BLaER1 (cell line): ENCODE data around the gene UBN1.

Experiments used
- H3K27ac ChIP-seq: shearing (Covaris generic); formaldehyde crosslinking; 2 replicates; pipeline ENCODE4 v1.8.1; 2022
- H3K27me3 ChIP-seq: shearing (Covaris generic); formaldehyde crosslinking; 2 replicates; pipeline ENCODE4 v1.8.1; 2022
- H3K36me3 ChIP-seq: shearing (Covaris generic); formaldehyde crosslinking; 2 replicates; pipeline ENCODE4 v1.8.1; 2022
- H3K4me1 ChIP-seq: shearing (Covaris generic); formaldehyde crosslinking; 2 replicates; pipeline ENCODE4 v1.8.1; 2022
- H3K4me2 ChIP-seq: shearing (Covaris generic); formaldehyde crosslinking; 2 replicates; pipeline ENCODE4 v1.8.1; 2022
- H3K4me3 ChIP-seq: shearing (Covaris generic); formaldehyde crosslinking; 2 replicates; pipeline ENCODE4 v1.8.1; 2022
- H3K9ac ChIP-seq: shearing (Covaris generic); formaldehyde crosslinking; 2 replicates; pipeline ENCODE4 v1.8.1; 2022
- H3K9me3 ChIP-seq: shearing (Covaris generic); formaldehyde crosslinking; 2 replicates; pipeline ENCODE4 v1.8.1; 2022
- H4K20me1 ChIP-seq: shearing (Covaris generic); formaldehyde crosslinking; 2 replicates; pipeline ENCODE4 v1.8.1; 2022
- Cebpa-rat ChIP-seq: shearing (Covaris generic); IDR thresholded peaks from 2 replicates; pipeline ENCODE4 v1.8.1; 2022

UBN1 gene

GRCh38 chr16:4900036-4900435, 52.8 kb downstream of the UBN1 start:
- H3K4me1 ChIP-seq: peaks cover 7% of the 10 kb centered on the region

DNA sequence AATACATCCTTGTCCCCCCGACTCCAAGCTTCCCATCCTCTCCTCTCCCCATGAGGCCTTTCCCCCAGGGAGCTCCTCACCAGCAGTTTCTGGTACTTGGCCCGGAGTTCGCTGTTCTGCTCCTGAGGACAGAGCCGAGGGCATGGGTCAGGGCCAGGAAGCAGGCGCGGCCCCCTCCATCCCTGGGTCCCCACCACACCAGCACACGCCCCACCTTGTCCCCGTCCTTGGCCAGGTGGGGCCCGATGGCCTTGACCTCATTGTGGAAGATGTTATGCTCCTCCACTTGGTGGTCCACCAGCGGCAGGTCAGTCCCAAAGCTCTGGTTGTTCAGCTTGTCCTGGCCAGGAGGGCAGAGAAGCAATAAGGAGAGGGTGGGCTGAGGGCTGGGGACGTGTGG, 53.5 kb downstream of the UBN1 start:
- H3K4me2 ChIP-seq: no peak overlapping the region
- no peak for TF ChIP-seq Cebpa-rat
- H3K27me3 ChIP-seq: no peaks in the 10 kb centered on the region
- no peak overlapping the region for H3K9ac ChIP-seq
- H3K36me3 ChIP-seq: no peaks in the 10 kb centered on the region
- H4K20me1 ChIP-seq: no peaks in the 10 kb centered on the region
- H3K27ac ChIP-seq: no peak overlapping the region
- H3K4me1 ChIP-seq: peaks cover 7% of the 10 kb centered on the region
- no peaks in the 10 kb centered on the region for H3K9me3 ChIP-seq
- H3K4me3 ChIP-seq: no peak overlapping the region

More at GRCh38 chr16:4900036-4900435, 52.8 kb downstream of the UBN1 start:
- no peak overlapping the region; the same call in 1 of the 2 replicates for H3K4me2 ChIP-seq
- no peaks in the 10 kb centered on the region for H3K36me3 ChIP-seq
- no peak overlapping the region for H3K4me3 ChIP-seq
- H3K9ac ChIP-seq: no peak overlapping the region
- TF ChIP-seq Cebpa-rat: no peak
- H3K9me3 ChIP-seq: no peaks in the 10 kb centered on the region
- no peaks in the 10 kb centered on the region; the same call in 1 of the 2 replicates for H4K20me1 ChIP-seq
- H3K27ac ChIP-seq: no peak overlapping the region
- no peaks in the 10 kb centered on the region for H3K27me3 ChIP-seq

DNA sequence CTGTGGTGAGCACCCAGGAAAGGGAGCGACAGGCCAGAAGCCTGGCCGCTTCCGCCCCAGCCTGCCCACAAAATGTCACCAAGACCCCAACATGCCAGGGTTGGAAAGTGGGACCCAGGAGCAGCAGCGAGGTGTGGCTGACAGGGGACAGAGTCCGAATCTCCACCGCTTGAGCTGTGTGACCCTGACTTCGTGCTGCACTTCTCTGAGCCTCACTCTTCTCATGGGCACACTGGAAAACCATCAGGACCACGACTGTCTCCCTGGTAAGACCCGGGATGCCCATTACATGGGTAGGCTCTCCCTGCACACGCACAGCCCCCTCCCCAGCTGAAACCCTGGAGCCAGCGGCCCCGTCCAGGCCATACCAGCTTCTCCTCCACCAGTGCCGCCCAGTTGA, 54.8 kb downstream of the UBN1 start:
- H3K9ac ChIP-seq: no peak overlapping the region
- H4K20me1 ChIP-seq: no peaks in the 10 kb centered on the region

DNA sequence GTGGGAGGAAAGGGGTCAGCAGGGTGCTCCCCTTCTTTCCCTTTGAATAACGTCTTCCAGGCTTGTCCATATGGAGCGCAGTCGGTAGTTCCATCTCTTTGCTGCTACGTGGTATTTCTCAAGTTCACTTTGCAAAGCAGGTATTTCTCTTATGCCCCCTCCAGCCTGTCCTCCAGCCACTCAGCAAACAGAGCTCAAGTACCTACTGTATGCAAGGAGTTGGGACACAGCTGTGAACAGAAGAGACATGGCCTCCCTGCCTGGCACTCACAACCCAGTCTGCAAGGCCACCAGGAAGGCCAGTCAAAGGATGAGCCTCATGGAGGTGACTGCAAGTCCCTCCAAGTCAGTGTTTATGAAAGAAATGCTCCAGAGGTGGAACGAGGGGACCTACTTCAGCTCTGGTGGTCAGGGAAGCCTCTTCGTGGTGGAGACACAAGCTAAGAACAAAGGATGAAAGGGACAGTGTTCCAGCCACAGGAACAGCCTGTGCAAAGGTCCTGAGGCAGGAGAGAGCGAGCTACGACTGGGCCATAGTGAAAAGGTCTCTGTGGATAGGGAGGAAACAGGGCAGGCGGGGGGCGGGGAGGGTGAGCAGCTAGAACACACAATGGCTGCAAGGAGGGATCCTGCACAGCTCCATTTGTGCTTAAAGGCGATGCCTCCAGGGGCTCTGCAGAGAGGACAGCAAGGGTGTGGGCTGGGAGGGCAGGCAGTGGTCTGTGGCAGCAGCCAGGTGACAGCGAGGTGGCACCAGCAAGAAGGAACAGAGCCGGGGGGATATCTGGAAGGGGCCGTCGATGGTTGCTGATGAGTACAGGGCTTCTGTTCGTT, 57.0 kb downstream of the UBN1 start:
- no peaks in the 10 kb centered on the region for H3K27me3 ChIP-seq
- no peaks in the 10 kb centered on the region for H3K9me3 ChIP-seq
- no peaks in the 10 kb centered on the region for H3K36me3 ChIP-seq
- no peak overlapping the region for H3K27ac ChIP-seq
- H3K4me1 ChIP-seq: peaks cover 7% of the 10 kb centered on the region
- H4K20me1 ChIP-seq: no peaks in the 10 kb centered on the region
- no peak overlapping the region for H3K4me3 ChIP-seq
- no peak overlapping the region for H3K9ac ChIP-seq
- no peak overlapping the region for H3K4me2 ChIP-seq
- no peak for TF ChIP-seq Cebpa-rat

More for the DNA sequence above, 54.8 kb downstream of the UBN1 start:
- H3K9me3 ChIP-seq: no peaks in the 10 kb centered on the region
- H3K27me3 ChIP-seq: no peaks in the 10 kb centered on the region
- no peak for TF ChIP-seq Cebpa-rat
- no peak overlapping the region for H3K27ac ChIP-seq
- H3K4me3 ChIP-seq: no peak overlapping the region
- no peaks in the 10 kb centered on the region for H3K36me3 ChIP-seq
- no peak overlapping the region for H3K4me2 ChIP-seq
- peaks cover 7% of the 10 kb centered on the region for H3K4me1 ChIP-seq

DNA sequence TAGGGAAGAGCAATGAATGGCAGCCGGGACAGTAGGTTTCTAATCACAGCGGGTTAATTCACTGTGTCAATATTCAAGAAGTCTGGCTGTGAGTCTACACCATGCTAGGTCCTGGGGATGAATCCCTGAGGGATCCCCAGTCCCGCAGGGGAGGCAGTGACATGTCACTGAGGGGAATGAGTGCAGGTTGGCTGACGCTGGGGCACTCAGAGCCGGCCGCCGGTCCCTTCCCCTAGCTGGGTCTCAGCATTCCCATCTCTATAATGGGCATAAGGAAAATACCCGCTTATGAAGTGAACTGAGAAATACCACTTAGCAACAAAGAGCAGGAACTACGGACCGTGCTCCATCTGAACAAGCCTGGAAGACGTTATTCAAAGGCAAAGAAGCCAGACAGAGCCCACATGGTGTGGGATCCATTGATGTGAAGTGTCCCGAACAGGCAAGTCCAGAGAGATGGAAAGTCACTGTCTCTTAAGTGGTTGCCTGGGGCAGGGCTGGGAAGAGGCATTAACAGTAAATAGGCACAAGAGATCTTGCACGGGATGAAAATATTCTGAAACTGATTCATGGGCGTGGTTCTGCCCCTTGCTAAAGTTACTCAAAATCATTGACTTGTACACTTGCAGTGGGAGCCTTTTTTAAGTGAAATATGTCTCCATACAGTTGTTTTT, 57.8 kb downstream of the UBN1 start:
- no peaks in the 10 kb centered on the region for H3K9me3 ChIP-seq
- H4K20me1 ChIP-seq: no peaks in the 10 kb centered on the region
- no peak overlapping the region for H3K27ac ChIP-seq
- H3K27me3 ChIP-seq: no peaks in the 10 kb centered on the region
- TF ChIP-seq Cebpa-rat: no peak
- H3K4me1 ChIP-seq: peaks cover 4% of the 10 kb centered on the region
- no peak overlapping the region for H3K4me2 ChIP-seq
- H3K4me3 ChIP-seq: no peak overlapping the region
- H3K9ac ChIP-seq: no peak overlapping the region
- H3K36me3 ChIP-seq: no peaks in the 10 kb centered on the region

GRCh38 chr16:4908854-4909401, 61.6 kb downstream of the UBN1 start:
- TF ChIP-seq Cebpa-rat: no peak
- Histone ChIP-seq H3K27ac (no peak overlapping the region), H3K4me2 (no peak overlapping the region)

GRCh38 chr16:4909825-4910224, 62.5 kb downstream of the UBN1 start:
- Histone ChIP-seq H3K9me3 (no peaks in the 10 kb centered on the region), H3K27me3 (no peaks in the 10 kb centered on the region), H3K4me3 (no peak overlapping the region), H3K4me1 (peaks cover 16% of the 10 kb centered on the region), H3K27ac (no peak overlapping the region), H3K36me3 (no peaks in the 10 kb centered on the region), H4K20me1 (peaks cover 18% of the 10 kb centered on the region), H3K4me2 (no peak overlapping the region), H3K9ac (no peak overlapping the region)
- TF ChIP-seq Cebpa-rat: no peak

More at GRCh38 chr16:4908854-4909401, 61.6 kb downstream of the UBN1 start:
- no peak overlapping the region for H3K4me3 ChIP-seq
- H3K27me3 ChIP-seq: no peaks in the 10 kb centered on the region
- H3K9ac ChIP-seq: no peak overlapping the region
- H3K4me1 ChIP-seq: peaks cover 7% of the 10 kb centered on the region
- no peaks in the 10 kb centered on the region for H3K36me3 ChIP-seq
- no peaks in the 10 kb centered on the region for H3K9me3 ChIP-seq
- peaks cover 10% of the 10 kb centered on the region; the same call in 1 of the 2 replicates for H4K20me1 ChIP-seq

DNA sequence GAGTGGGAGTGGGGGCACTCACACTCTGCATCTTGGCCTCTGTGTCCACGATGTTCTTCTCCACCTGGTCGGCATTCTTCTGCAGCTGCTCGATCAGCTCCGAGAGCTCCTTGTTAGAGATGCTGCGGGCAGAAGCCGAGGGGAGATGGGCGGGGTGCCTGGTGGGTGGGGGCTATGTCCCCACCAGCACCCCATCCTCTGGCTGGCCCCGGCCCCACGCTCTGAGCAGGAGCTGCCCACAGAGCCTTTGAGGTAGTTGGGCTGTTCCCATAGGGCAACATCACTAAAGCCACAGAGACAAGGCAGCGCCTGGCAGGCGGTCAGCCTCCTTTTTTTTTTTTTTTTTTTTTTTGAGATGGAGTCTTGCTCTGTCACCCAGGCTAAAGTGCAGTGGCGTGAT, 63.5 kb downstream of the UBN1 start:
- no peak overlapping the region for H3K9ac ChIP-seq
- peaks cover 27% of the 10 kb centered on the region for H4K20me1 ChIP-seq
- H3K4me1 ChIP-seq: peaks cover 26% of the 10 kb centered on the region
- no peak overlapping the region for H3K4me3 ChIP-seq
- H3K9me3 ChIP-seq: no peaks in the 10 kb centered on the region
- H3K4me2 ChIP-seq: no peak overlapping the region
- no peaks in the 10 kb centered on the region for H3K27me3 ChIP-seq
- H3K27ac ChIP-seq: no peak overlapping the region
- TF ChIP-seq Cebpa-rat: no peak
- H3K36me3 ChIP-seq: no peaks in the 10 kb centered on the region

DNA sequence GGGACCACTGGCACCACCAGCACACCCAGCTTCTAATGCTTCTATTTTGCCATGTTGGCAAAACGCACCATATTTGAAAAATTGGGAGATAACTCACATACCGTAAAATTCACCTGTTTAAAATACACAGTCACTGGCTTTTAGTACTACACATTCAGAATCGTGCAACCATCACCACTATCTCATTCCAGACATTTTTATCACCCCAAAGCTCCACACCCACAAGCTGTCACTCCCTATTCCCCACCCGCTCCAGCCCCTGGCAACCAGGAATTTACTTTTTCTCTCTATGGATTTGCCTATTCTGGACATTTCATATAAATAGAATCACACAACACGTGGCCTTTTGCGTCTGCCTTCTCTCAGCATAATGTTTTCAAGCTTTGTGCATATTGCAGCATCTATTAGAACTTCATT, 64.7 kb downstream of the UBN1 start:
- Histone ChIP-seq H3K4me3 (no peak overlapping the region), H3K4me2 (no peak overlapping the region), H3K27me3 (no peaks in the 10 kb centered on the region), H3K36me3 (no peaks in the 10 kb centered on the region), H3K9me3 (no peaks in the 10 kb centered on the region), H3K9ac (no peak overlapping the region), H3K27ac (no peak overlapping the region), H3K4me1 (peaks cover 28% of the 10 kb centered on the region), H4K20me1 (peaks cover 28% of the 10 kb centered on the region)
- TF ChIP-seq Cebpa-rat: no peak
